MM.1S (cell line): Measurements from ENCODE around the gene SMCO4.

Experiments
- EZH2 ChIP-seq: fragments of 300-600 bp; sonication (generic); optimal IDR thresholded peaks from 2 replicates; pipeline ENCODE3; 2017; ENCODE audit warnings: low read depth, mild to moderate bottlenecking, antibody characterized with exemption, low read length, mixed read lengths
- TF ChIP-seq, protein P1 (sequence below): fragments of 300-600 bp; sonication (generic); IDR thresholded peaks from 2 replicates; pipeline ENCODE4 v1.5.1; 2016; ENCODE audit warnings: antibody characterized with exemption, low read length, mixed read lengths

GRCh38 chr11:93484716-93485115 lies 58.5 kb downstream of the SMCO4 start:
- TF ChIP-seq, protein P1, sequence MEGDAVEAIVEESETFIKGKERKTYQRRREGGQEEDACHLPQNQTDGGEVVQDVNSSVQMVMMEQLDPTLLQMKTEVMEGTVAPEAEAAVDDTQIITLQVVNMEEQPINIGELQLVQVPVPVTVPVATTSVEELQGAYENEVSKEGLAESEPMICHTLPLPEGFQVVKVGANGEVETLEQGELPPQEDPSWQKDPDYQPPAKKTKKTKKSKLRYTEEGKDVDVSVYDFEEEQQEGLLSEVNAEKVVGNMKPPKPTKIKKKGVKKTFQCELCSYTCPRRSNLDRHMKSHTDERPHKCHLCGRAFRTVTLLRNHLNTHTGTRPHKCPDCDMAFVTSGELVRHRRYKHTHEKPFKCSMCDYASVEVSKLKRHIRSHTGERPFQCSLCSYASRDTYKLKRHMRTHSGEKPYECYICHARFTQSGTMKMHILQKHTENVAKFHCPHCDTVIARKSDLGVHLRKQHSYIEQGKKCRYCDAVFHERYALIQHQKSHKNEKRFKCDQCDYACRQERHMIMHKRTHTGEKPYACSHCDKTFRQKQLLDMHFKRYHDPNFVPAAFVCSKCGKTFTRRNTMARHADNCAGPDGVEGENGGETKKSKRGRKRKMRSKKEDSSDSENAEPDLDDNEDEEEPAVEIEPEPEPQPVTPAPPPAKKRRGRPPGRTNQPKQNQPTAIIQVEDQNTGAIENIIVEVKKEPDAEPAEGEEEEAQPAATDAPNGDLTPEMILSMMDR: no peak
- TF ChIP-seq EZH2: no peak
